SK-N-MC (cell line): ENCODE data around the gene WDR64.

Source experiments
- EZH2 ChIP-seq: fragments of 200-600 bp; sonication (generic); IDR thresholded peaks from one replicate; pipeline ENCODE4 v1.6.1; 2017; ENCODE audit warnings: antibody characterized with exemption
- POLR2AphosphoS5 ChIP-seq: IDR thresholded peaks from 2 replicates; pipeline ENCODE4 v1.6.1; 2012; ENCODE audit warnings: mild to moderate bottlenecking, low read depth, low read length, borderline replicate concordance

GRCh38 chr1:241771117-241771516, 119.0 kb downstream of the WDR64 start:
- TF ChIP-seq EZH2, result no peak
- no peak for TF ChIP-seq POLR2AphosphoS5
